PC-3 (cell line): ENCODE results near the gene BACH2. TPM values are rescaled to one million over a fixed set of nuclear protein-coding genes. Genes with fewer than 3 reads are reported as not detected.

Source experiments
- ATAC-seq: fragments of 200-7000 bp; cut with Tn5 transposase; 2 replicates; pipeline ENCODE4 v1.9.1; 2020; ENCODE audit warnings: mild to moderate bottlenecking, moderate library complexity
- BruUV-seq: library from RNA; stranded (reverse); fragments of 400-500 nt; replicated peaks from 2 replicates; lab custom pipeline; 2021; lab: Mats Ljungman, UMichigan
- CTCF ChIA-PET: fragments of 300-600 bp; sonication (Branson Sonifier 250); formaldehyde crosslinking; loops from one replicate; lab custom pipeline; 2022; ENCODE audit warnings: antibody characterized with exemption; lab: Charles Lee
- POLR2A ChIA-PET: fragments of 300-600 bp; sonication (Branson Sonifier 250); formaldehyde crosslinking; loops from one replicate; lab custom pipeline; 2022; ENCODE audit warnings: antibody characterized with exemption; ENCODE audit not compliant: unreplicated experiment; lab: Charles Lee
- DNase-seq: peaks from one replicate; pipeline ENCODE4 v3.0.0-alpha.2; 2015
- H2AFZ ChIP-seq: fragments of 300-600 bp; sonication (generic); 2 replicates; pipeline ENCODE4 v1.6.0; 2016; ENCODE audit warnings: antibody characterized with exemption, low read length
- H3F3A ChIP-seq: fragments of 300-600 bp; sonication (generic); one replicate; pipeline ENCODE4 v1.6.0; 2017; ENCODE audit warnings: antibody characterized with exemption, low read length, control low read depth, mild to moderate bottlenecking; ENCODE audit not compliant: unreplicated experiment
- H3K27ac ChIP-seq: fragments of 300-600 bp; sonication (generic); 2 replicates; pipeline ENCODE4 v1.5.1; 2016; ENCODE audit warnings: mild to moderate bottlenecking, low read length
- H3K27me3 ChIP-seq: fragments of 300-600 bp; sonication (generic); 2 replicates; pipeline ENCODE4 v1.6.1; 2016; ENCODE audit warnings: low read length, mixed read lengths
- H3K36me3 ChIP-seq: fragments of 300-600 bp; sonication (generic); 2 replicates; pipeline ENCODE4 v1.6.1; 2016; ENCODE audit warnings: low read depth, mixed run types, low read length, mixed read lengths
- H3K4me1 ChIP-seq: fragments of 300-600 bp; sonication (generic); 2 replicates; pipeline ENCODE4 v1.5.1; 2016; ENCODE audit warnings: low read length; ENCODE audit not compliant: insufficient read depth
- H3K4me2 ChIP-seq: fragments of 300-600 bp; sonication (generic); 2 replicates; pipeline ENCODE4 v1.6.0; 2016; ENCODE audit warnings: low read length
- H3K4me3 ChIP-seq: fragments of 300-600 bp; sonication (generic); 2 replicates; pipeline ENCODE4 v1.5.1; 2016; ENCODE audit warnings: mild to moderate bottlenecking, low read length, mixed read lengths
- H3K79me2 ChIP-seq: fragments of 300-600 bp; sonication (generic); 2 replicates; pipeline ENCODE4 v1.6.1; 2017; ENCODE audit warnings: low read length, mixed read lengths
- H3K9ac ChIP-seq: fragments of 300-600 bp; sonication (generic); 2 replicates; pipeline ENCODE4 v1.6.0; 2016; ENCODE audit warnings: mild to moderate bottlenecking, low read length
- H3K9me2 ChIP-seq: fragments of 300-600 bp; sonication (generic); replicated peaks from 2 replicates; pipeline ENCODE4 v1.6.1; 2016; ENCODE audit warnings: mixed run types, low read length, mixed read lengths
- H3K9me3 ChIP-seq: fragments of 300-600 bp; sonication (generic); 2 replicates; pipeline ENCODE4 v1.6.1; 2016; ENCODE audit warnings: low read length, mixed read lengths
- H4K20me1 ChIP-seq: fragments of 300-600 bp; sonication (generic); 2 replicates; pipeline ENCODE4 v1.6.1; 2016; ENCODE audit warnings: low read length, mixed read lengths
- EZH2 ChIP-seq: fragments of 300-600 bp; sonication (generic); IDR thresholded peaks from one replicate; pipeline ENCODE4 v1.6.1; 2017; ENCODE audit warnings: antibody characterized with exemption, mild to moderate bottlenecking, low read length; ENCODE audit not compliant: unreplicated experiment
- EZH2phosphoT487 ChIP-seq: fragments of 300-600 bp; sonication (generic); IDR thresholded peaks from 2 replicates; pipeline ENCODE4 v1.6.1; 2018; ENCODE audit warnings: mild to moderate bottlenecking, antibody characterized with exemption, low read length, borderline replicate concordance
- intact Hi-C: fragments of 100-400 bp; cut with micrococcal nuclease; formaldehyde crosslinking; loops from 2 replicates; pipeline ENCODE4 v1.9.0; 2023
- total RNA-seq: library from RNA; depleted of rRNA; stranded (reverse); fragments of >200 nt; gene quantifications from 2 replicates; pipeline ENCODE4 v1.2.3, GENCODE V29; 2014
- TF ChIP-seq, protein P1 (sequence below): fragments of 300-600 bp; sonication (generic); conservative IDR thresholded peaks from 2 replicates; pipeline ENCODE4 v1.5.1; 2017; ENCODE audit warnings: antibody characterized with exemption, low read depth, mild to moderate bottlenecking, low read length

The BACH2 gene
- total RNA-seq, 1 experiment from 2014 or later: 7.0 TPM

DNA sequence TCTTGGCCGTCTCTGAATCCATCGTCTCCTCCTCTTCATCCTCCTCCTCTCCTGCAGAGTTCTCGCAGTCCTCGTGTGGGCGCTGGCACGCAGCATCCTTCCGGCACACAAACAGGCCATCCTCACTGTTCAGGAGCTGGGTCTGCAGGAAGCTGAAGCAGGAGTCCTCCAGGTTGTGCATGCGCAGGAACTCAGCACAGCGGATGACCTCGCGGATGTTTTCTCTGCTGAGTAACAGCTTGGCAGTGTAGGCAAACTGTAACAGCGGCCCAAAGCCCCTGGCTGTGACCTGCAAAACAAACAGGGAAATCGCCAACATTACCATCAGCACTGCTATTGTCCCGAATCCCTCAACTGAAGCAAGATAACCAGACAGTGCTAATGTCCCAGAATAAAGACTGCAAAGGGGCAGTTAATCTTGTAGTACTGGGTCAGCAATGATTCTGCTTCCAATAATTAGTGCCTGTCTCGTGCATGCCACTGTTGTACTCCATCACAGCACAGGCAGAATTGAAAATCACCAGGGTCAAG is 345.0 kb downstream of the BACH2 start:
- ATAC-seq (peak; percentile 71), DNase-seq (peak; percentile 87)
- no peaks in the 10 kb centered on the region for H3K27me3 ChIP-seq
- 0 out of 2 replicates have a peak overlapping the region, but pooled peaks have one; percentile 43 for H2AFZ ChIP-seq
- TF ChIP-seq, protein P1, sequence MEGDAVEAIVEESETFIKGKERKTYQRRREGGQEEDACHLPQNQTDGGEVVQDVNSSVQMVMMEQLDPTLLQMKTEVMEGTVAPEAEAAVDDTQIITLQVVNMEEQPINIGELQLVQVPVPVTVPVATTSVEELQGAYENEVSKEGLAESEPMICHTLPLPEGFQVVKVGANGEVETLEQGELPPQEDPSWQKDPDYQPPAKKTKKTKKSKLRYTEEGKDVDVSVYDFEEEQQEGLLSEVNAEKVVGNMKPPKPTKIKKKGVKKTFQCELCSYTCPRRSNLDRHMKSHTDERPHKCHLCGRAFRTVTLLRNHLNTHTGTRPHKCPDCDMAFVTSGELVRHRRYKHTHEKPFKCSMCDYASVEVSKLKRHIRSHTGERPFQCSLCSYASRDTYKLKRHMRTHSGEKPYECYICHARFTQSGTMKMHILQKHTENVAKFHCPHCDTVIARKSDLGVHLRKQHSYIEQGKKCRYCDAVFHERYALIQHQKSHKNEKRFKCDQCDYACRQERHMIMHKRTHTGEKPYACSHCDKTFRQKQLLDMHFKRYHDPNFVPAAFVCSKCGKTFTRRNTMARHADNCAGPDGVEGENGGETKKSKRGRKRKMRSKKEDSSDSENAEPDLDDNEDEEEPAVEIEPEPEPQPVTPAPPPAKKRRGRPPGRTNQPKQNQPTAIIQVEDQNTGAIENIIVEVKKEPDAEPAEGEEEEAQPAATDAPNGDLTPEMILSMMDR: peak; percentile 42
- TF ChIP-seq EZH2 (no peak), EZH2phosphoT487 (no peak)
- CTCF ChIA-PET: interaction anchor here (0.5 to 3.1 kb wide), 3 partner anchors 11 to 1431 kb away, joined by 3 to 22 read pairs (median 4); no protein-coding TSS in a partner anchor
- H3F3A ChIP-seq: peaks cover 4% of the 10 kb centered on the region
- peak overlapping the region; percentile 58 for H3K9ac ChIP-seq
- intact Hi-C loops: loop anchor here (1.0 to 2.0 kb wide), 2 partner anchors 11 to 267 kb away; no protein-coding TSS in a partner anchor
- H3K9me3 ChIP-seq: no peaks in the 10 kb centered on the region
- H3K4me2 ChIP-seq: peak overlapping the region; percentile 77
- H3K27ac ChIP-seq: peak overlapping the region; percentile 90
- POLR2A ChIA-PET: no interaction called here
- H3K4me1 ChIP-seq: peaks cover 44% of the 10 kb centered on the region
- BruUV-seq: no TSS peak
- peak overlapping the region; percentile 33 for H3K4me3 ChIP-seq
- H3K36me3 ChIP-seq: no peaks in the 10 kb centered on the region
- no peaks in the 10 kb centered on the region for H3K9me2 ChIP-seq
- no peaks in the 10 kb centered on the region for H3K79me2 ChIP-seq
- H4K20me1 ChIP-seq: no peaks in the 10 kb centered on the region

GRCh38 chr6:89950879-89951391 is 345.7 kb downstream of the BACH2 start:
- no TSS peak for BruUV-seq
- peak; percentile 17 for DNase-seq
- H3K4me2 ChIP-seq: no peak overlapping the region

More at GRCh38 chr6:89950879-89951391, 345.7 kb downstream of the BACH2 start:
- Histone ChIP-seq H3K4me1 (peaks cover 44% of the 10 kb centered on the region), H3K36me3 (no peaks in the 10 kb centered on the region), H3K79me2 (no peaks in the 10 kb centered on the region), H3F3A (peaks cover 4% of the 10 kb centered on the region), H3K27ac (peak overlapping the region; percentile 90), H3K9me2 (no peaks in the 10 kb centered on the region), H3K9me3 (no peaks in the 10 kb centered on the region), H2AFZ (no peak overlapping the region), H3K27me3 (no peaks in the 10 kb centered on the region), H3K4me3 (no peak overlapping the region), H3K9ac (no peak overlapping the region), H4K20me1 (no peaks in the 10 kb centered on the region)
- ATAC-seq: no peak
- TF ChIP-seq EZH2 (no peak), EZH2phosphoT487 (no peak)
- TF ChIP-seq, protein P1: no peak
- intact Hi-C loops: no loop called here
- CTCF ChIA-PET: interaction anchor here (3.1 kb wide), 1 partner anchor 11 kb away, joined by 22 read pairs; no protein-coding TSS in a partner anchor
- POLR2A ChIA-PET: no interaction called here
